Ovary (tissue), 9 donors: ENCODE measurements around the gene SMARCA4. TPM values are rescaled to one million over a fixed set of nuclear protein-coding genes. Genes with fewer than 3 reads are reported as not detected.

ENCODE experiments used
- DNase-seq, 5 donors: peaks; one replicate each; pipeline ENCODE4 v3.0.0-alpha.2; 2019 to 2020
- H3K27ac ChIP-seq, 2 donors: fragments of 200-600 bp; one replicate each; pipeline versions ENCODE4 v1.5.1 to v1.8.0; 2019 to 2022
- H3K27me3 ChIP-seq: fragments of 200-600 bp; one replicate; pipeline ENCODE4 v1.8.0; 2022
- H3K36me3 ChIP-seq: fragments of 200-600 bp; sonication (generic); one replicate; pipeline ENCODE4 v1.5.1; 2019
- H3K4me1 ChIP-seq: one replicate; pipeline ENCODE4 v1.8.1; 2013; ENCODE audit warnings: mild to moderate bottlenecking, moderate library complexity; ENCODE audit not compliant: insufficient read depth
- H3K4me3 ChIP-seq: fragments of 200-600 bp; sonication (generic); one replicate; pipeline ENCODE4 v1.5.1; 2017
- H3K9me3 ChIP-seq, 2 donors: fragments of 200-600 bp in 1 of 2; sonication (generic) in 1 of 2; one replicate each; pipeline versions ENCODE4 v1.5.1 to v1.8.1; 2013 to 2019; ENCODE audit warnings: mild to moderate bottlenecking in 1 of 2, moderate library complexity in 1 of 2
- CTCF ChIP-seq, 3 donors: fragments of 450-650 bp in 2 of 3; fragments of 200-600 bp in 1 of 3; IDR thresholded peaks; one replicate each; pipeline versions ENCODE4 v1.5.1 to v1.8.0; 2016 to 2022; ENCODE audit warnings: antibody characterized with exemption in 3 of 3, mild to moderate bottlenecking in 1 of 3
- EP300 ChIP-seq: sonication (generic); formaldehyde crosslinking; IDR thresholded peaks from one replicate; pipeline ENCODE4 v1.6.1; 2017; ENCODE audit warnings: antibody characterized with exemption
- POLR2A ChIP-seq: fragments of 450-650 bp; IDR thresholded peaks from one replicate; pipeline ENCODE4 v1.6.1; 2017; ENCODE audit warnings: antibody characterized with exemption, mild to moderate bottlenecking, moderate library complexity
- WGBS, 3 donors: extraction: QIAGEN DNeasy Blood & Tissue Kit in 1 of 3; methylation state at CpG; one replicate each; pipeline versions ENCODE4 v1.1.5 to v1.1.7; 2013 to 2017; 5-methylcytosine and 5-hydroxymethylcytosine counted together
- intact Hi-C, 4 donors: fragments of 100-400 bp; cut with DNase I; formaldehyde crosslinking; loops; one replicate each; pipeline versions ENCODE4 v1.11.0 to v1.15.1; 2022 to 2023
- polyA plus RNA-seq, 2 donors: library from polyadenylated mRNA; stranded (reverse); fragments of 200-250 nt in 1 of 2; fragments of 350-450 nt in 1 of 2; fragmentation: Illumina TruSeq in 1 of 2; extraction: RNeasy Lipid Tissue Mini Kit (QIAGEN cat#74804) in 1 of 2; gene quantifications; one replicate each; pipeline ENCODE4 v1.2.3, GENCODE V29; 2013 to 2014
- total RNA-seq, 7 donors: library from RNA; depleted of rRNA in 2 of 7; stranded (reverse); fragments of >200 nt in 2 of 7; fragmentation: NEBNext Ultra II Directional in 3 of 7; extraction: Animal tissue kit (Norgen Biotek cat#: 25700) in 3 of 7; gene quantifications; one replicate each; pipeline versions ENCODE4 v1.1.0 to v1.2.4, GENCODE V29; 2016 to 2023
- donor health status: DM: no; HTN: no; CAD: no; lungs with moderate emphysema.
- donor health status: DM: no; HTN: no; CAD: no.
- donor health status: Bipolar disorder and iron deficiency.
- donor health status: DM: yes; HTN: yes; CAD: no.
- donor health status: DM: no; HTN: no; CAD: no.
- donor health status: DM: yes; HTN: yes; CAD: no.

The SMARCA4 gene
- total and polyA plus RNA-seq, 9 donors: 32.1 to 96.7 (median 68.3) TPM

GRCh38 chr19:11025006-11025405 lies 64.2 kb downstream of the SMARCA4 start:
- DNase-seq: peak in 1 of 5 donors; percentile 19
- Histone ChIP-seq H3K9me3 (no peaks in the 10 kb centered on the region), H3K27me3 (no peaks in the 10 kb centered on the region), H3K27ac (no peak overlapping the region), H3K4me1 (no peaks in the 10 kb centered on the region), H3K36me3 (no peaks in the 10 kb centered on the region), H3K4me3 (no peak overlapping the region)
- 77 to 88% (median 84%) methylated on average over 6 of the region's 6 CpGs for WGBS, 3 donors
- intact Hi-C loops: loop anchor here in 1 of 4 donors (10.0 kb wide), 1 partner anchor 90 kb away; no protein-coding TSS in a partner anchor
- no peak for TF ChIP-seq EP300
- TF ChIP-seq POLR2A: no peak
- no peak for TF ChIP-seq CTCF (IDR thresholded peaks at IDR 0.05)

- Histone ChIP-seq H3K4me3 (no peak overlapping the region), H3K36me3 (no peaks in the 10 kb centered on the region), H3K4me1 (no peaks in the 10 kb centered on the region), H3K27me3 (no peaks in the 10 kb centered on the region), H3K27ac (no peak overlapping the region), H3K9me3 (no peaks in the 10 kb centered on the region)
- TF ChIP-seq POLR2A (no peak), CTCF (IDR thresholded peaks at IDR 0.05) (no peak), EP300 (no peak)
- 84 to 88% (median 88%) methylated on average over 18 of the region's 18 CpGs for WGBS, 3 donors
- no peak for DNase-seq
- intact Hi-C loops: loop anchor here in 1 of 4 donors (10.0 kb wide), 1 partner anchor 91 kb away; no protein-coding TSS in a partner anchor
Observed at GRCh38 chr19:11025445-11025844, 64.6 kb downstream of the SMARCA4 start.

- TF ChIP-seq EP300 (no peak), CTCF (IDR thresholded peaks at IDR 0.05) (no peak), POLR2A (no peak)
- 87 to 91% (median 88%) methylated on average over 16 of the region's 16 CpGs for WGBS, 3 donors
- Histone ChIP-seq H3K9me3 (no peaks in the 10 kb centered on the region), H3K36me3 (no peaks in the 10 kb centered on the region), H3K27me3 (no peaks in the 10 kb centered on the region), H3K4me1 (no peaks in the 10 kb centered on the region), H3K4me3 (no peak overlapping the region), H3K27ac (no peak overlapping the region)
- intact Hi-C loops: loop anchor here in 1 of 4 donors (10.0 kb wide), 1 partner anchor 91 kb away; no protein-coding TSS in a partner anchor
- DNase-seq: no peak
Observed at GRCh38 chr19:11025997-11026396, 65.2 kb downstream of the SMARCA4 start.

GRCh38 chr19:11027381-11027780 lies 66.6 kb downstream of the SMARCA4 start:
- H3K36me3 ChIP-seq: no peaks in the 10 kb centered on the region
- H3K27ac ChIP-seq: no peak overlapping the region
- H3K27me3 ChIP-seq: no peaks in the 10 kb centered on the region
- no peaks in the 10 kb centered on the region for H3K4me1 ChIP-seq
- no peak for TF ChIP-seq EP300
- TF ChIP-seq POLR2A: no peak
- no peaks in the 10 kb centered on the region for H3K9me3 ChIP-seq
- 83 to 87% (median 86%) methylated on average over 14 of the region's 14 CpGs for WGBS, 3 donors
- intact Hi-C loops: loop anchor here in 1 of 4 donors (10.0 kb wide), 1 partner anchor 93 kb away; no protein-coding TSS in a partner anchor
- no peak overlapping the region for H3K4me3 ChIP-seq
- no peak for DNase-seq

- H3K27ac ChIP-seq: no peak overlapping the region
- no peak overlapping the region for H3K4me3 ChIP-seq
- intact Hi-C loops: loop anchor here in 1 of 4 donors (10.0 kb wide), 1 partner anchor 93 kb away; no protein-coding TSS in a partner anchor
- no peaks in the 10 kb centered on the region for H3K9me3 ChIP-seq
- H3K4me1 ChIP-seq: no peaks in the 10 kb centered on the region
- TF ChIP-seq EP300: no peak
- TF ChIP-seq POLR2A: no peak
- no peak for TF ChIP-seq CTCF (IDR thresholded peaks at IDR 0.05)
- H3K27me3 ChIP-seq: no peaks in the 10 kb centered on the region
- WGBS, 3 donors: 91 to 95% (median 92%) methylated on average over 4 of the region's 4 CpGs
- H3K36me3 ChIP-seq: no peaks in the 10 kb centered on the region
- no peak for DNase-seq
Observed at GRCh38 chr19:11028146-11028545, 67.3 kb downstream of the SMARCA4 start.
